ENCODE results near the gene VOPP1.

GRCh38 chr7:55565681-55566080 is 6.6 kb downstream of the VOPP1 start:
- no peak for TF ChIP-seq POLR2A (IDR thresholded peaks at IDR 0.05; ENCODE audit: low read length)
- no peak for TF ChIP-seq GATA1 (IDR thresholded peaks at IDR 0.05; ENCODE audit: low read depth, low read length)

Measured in erythroblast (primary cell).